Germinal center (tissue), 1 donor: Measurements from ENCODE around the gene ELP2.
"Not testable (repeated sequence)": the region's sequence is repeated elsewhere in the genome, so short reads cannot be mapped to it uniquely, and the experiment has no call there.

ENCODE experiments used
- DNase-seq: peaks from one replicate; pipeline ENCODE4 v3.0.0; 2012; ENCODE audit warnings: mixed read lengths, low spot score

The ELP2 gene

DNA sequence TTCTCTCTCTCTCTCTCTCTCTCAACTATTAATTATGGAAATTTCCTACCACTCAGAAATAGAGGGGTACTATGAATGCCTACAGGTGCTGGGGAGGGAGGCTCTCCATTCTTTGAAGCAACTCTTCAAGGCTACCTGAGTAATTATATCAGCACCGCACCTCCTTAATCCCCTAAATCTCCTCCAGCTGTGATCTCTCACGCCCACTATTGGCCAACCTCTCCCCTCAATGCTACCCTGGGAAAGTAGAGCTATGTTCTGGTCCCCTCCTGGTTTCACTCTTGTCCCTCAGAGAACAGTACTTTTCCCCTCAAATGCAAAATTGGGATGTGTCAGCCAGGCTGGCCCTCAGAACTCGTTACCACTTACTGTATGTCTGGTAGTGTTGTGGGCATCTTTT lies 59.2 kb downstream of the ELP2 start:
- no peak for DNase-seq

DNA sequence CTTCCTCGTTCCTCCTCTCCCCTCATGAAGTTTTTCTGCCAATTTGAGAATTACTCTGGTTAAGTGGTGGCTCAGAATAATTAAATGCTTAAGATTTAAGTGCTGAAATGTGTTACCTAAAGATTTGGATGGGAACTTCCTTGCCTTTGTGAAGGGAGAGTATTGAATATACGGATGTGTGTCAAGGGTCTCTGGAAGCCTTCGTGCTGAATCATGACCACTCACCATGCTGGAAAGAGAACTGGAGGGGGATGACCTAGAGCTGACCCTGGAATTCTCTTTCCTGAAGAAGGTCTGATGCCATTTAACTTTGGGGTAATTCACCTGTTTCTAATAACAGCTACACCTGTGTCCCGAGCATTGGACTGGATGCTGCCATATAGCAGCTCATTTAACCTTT lies 59.8 kb downstream of the ELP2 start:
- DNase-seq = no peak

DNA sequence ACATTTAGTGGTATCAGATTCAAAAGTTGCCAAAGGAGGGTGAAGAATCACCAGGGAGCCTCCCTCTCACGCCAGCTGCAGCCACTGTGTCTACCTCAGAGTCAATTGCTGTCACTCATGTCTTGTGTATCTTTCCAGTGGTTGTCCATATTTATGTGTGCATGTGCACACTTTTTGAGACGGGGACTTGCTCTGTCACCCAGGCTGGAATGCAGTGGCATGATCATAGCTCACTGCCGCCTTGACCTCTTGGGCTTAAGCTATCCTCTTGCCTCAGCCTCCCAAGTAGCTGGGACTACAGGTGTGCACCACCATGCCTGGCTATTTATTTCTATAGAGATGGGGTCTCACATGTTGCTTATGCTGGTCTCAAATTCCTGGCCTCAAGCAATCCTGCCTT lies 61.6 kb downstream of the ELP2 start:
- DNase-seq = no peak

DNA sequence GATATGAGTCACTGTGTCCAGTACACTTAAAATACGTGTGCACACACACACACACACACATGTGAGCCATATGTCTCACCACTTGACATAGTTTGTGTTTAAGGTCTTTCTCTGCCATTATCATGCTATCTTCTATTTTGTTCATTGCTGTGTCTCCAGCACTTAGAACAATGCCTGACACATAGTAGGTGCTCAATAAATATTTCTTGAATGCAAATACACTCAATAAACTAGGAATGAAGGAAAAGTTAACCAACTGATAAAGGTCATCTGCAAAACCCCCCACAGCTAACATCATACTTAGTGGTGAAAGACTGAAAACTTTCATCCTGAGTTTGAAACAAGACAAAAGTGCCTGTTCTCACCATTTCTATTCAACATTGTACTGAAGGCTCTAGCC lies 62.0 kb downstream of the ELP2 start:
- DNase-seq = no peak

DNA sequence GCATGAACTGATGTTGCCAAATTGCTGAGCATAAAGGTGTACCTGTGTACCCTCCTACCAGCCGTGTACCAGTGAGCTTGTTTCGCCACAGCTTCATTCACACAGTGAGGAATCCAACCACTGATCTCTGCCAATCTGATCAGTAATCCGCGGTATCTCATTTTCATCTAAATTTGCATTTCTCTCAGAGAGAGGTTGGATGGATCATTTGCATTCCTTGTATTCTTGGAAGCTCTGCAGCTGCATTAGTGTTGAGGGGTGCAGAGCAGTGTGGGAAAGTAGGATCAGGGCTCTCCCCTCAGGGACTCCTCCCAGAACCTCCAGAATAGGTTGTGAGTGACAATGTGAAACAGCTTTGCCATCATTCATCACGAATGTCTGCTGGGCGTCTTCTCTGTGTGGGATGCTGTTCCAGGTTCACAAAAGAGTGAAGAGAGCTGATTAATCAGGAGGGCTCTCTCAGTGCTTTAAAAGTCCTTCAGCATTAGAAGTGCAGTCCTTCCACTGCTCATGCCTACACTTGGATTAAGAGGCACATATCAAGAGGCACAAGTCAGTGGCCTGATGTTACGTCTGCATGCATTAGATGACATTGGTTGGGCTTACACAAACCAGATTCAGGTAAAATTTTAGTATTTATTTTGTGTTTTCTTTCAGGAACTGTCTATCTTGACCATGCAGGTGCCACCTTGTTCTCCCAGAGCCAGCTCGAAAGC lies 65.1 kb downstream of the ELP2 start:
- no peak for DNase-seq

DNA sequence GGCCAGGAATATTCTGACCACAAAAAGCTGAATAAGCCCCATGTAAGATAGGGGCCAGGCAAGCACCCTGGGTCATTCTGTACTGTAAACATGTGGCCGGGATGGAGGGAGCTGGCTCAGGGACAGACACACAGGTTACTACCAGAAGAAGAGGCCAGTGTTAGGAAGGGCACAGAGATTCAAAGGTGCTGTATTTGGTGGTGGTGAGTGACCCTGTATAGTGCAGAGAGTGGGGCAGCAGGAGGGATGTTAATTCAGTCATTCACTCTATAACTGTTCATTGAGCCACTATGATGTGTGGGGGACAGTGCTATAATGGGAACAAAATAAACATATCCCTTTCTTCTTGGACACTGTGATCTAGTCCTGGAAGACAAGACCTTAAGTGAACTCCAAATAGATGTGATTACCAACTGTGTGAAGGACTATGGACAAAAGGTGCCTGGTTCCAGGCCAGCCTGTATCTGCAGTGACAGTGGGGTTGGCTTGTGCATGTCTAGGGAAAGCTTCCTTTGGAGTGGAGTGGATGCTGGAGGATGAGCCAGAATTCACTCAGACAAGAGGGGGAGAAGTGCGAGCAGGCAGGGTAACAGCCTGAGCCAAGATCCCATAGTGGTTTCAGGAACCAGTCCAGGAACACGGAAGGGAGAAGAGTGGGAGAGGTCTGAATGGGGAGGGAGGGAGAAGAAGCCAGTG lies 65.9 kb downstream of the ELP2 start:
- DNase-seq = no peak

DNA sequence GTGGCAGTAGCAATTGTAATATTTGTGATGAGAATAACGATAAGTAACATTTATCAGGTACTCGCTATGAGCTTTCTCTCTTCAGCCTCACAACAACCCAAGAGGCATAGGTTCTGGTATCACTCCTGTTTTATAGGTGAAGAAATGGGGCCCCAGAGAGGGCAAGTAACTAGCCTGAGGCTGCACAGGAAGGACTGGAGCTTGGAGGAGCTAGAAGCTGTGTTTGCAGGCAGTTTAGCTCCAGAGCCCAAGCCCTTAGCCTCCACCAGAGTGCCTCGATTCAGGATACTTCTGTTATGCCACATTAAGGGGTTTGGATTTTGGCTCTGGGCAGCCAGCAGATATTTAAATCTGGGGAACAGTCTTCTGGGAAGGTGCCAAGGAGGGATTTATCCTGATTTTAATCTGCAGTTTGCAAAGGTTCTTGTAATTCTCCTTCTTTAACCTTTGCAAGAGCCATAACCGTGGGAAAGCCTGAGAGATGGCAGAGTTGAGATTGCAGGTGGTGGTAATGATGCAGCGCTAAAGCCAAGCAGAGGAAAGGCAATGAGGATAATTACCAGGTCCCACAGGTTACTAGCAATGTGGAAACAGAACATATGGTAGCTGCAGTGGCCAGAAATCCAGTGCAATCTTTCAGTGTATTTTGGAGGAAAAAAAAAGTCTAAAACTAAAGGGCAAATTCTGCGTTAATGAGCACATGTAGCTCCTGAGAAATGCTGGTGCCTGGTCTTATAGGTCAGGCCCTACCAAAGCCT lies 66.7 kb downstream of the ELP2 start:
- no peak for DNase-seq

DNA sequence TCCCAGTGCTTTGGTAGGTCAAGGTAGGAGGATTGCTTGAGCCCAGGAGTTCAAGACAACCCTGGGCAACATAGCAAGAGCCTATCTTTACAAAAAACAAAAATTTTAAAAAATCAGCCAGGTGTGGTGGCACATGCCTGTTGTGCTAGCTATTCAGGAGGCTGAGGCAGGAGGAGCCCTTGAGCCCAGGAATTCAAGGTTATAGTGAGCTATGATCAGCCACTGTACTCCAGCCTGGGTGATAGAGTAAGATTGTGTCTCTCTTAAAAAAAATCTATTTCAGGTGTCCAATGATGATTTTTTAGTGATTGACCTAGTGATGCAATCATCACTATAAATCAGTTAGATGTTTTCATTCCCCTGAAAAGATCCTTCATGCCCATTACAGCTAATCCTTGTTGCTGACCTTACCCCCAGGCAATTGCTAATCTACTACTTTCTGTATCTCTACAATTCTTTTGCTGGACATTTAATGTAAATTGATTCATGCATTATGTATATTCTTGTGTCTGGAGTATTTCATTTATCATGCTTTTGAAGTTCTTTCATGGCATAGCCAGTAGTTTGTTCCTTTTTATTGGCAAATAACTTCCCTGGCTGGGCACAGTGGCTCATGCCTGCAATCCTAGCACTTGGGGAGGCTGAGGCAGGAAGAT lies 67.9 kb downstream of the ELP2 start:
- DNase-seq = no peak

DNA sequence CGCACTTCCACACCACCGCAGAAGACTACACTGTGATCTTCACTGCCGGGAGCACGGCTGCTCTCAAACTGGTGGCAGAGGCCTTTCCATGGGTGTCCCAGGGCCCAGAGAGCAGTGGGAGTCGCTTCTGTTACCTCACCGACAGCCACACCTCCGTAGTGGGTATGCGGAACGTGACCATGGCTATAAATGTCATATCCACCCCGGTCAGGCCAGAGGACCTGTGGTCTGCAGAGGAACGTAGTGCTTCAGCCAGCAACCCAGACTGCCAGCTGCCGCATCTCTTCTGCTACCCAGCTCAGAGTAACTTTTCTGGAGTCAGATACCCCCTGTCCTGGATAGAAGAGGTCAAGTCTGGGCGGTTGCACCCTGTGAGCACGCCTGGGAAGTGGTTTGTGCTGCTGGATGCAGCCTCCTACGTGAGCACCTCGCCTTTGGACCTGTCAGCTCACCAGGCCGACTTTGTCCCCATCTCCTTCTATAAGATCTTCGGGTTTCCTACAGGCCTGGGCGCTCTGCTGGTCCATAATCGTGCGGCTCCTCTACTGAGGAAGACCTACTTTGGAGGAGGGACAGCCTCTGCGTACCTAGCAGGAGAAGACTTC lies 70.1 kb downstream of the ELP2 start:
- no peak for DNase-seq

DNA sequence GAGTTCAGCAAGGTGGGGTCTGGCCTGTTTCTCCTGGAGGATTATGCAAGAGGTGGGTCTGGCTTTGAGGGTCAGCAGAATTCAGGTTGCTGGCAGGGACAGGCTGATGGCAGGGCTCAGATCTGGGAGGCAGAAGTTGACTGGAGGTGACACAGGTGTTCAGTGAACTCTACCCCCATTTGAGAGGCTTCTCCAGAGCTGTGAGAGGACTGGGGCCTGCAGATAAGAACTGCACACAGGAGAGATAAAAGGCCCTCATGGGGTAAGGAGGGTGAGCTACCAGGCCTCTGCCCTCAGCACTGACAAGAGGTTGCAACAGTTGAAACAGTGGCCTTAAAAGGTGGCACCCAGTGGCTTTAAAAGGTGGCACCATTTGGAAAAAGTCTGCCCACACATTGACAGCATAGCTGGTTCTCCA lies 70.7 kb downstream of the ELP2 start:
- no peak for DNase-seq

DNA sequence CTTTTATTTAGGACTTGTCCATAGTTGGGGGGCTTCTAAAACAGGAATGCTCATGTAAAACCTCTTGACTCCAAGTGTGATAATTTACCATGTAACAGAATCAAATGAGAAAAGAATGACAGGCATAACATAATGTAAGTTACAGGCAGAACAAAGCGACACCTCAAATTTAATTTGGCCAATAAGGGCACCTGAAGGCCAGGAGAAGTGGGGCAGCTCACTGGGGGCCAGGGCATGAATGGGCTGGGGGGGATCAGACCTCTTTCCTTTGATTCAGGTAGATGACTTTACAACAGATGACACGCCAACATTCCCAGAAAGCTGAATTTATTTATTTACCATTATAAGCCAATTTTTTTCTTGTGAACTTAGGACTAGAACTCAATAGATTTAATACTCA lies 72.1 kb downstream of the ELP2 start:
- DNase-seq = no peak

DNA sequence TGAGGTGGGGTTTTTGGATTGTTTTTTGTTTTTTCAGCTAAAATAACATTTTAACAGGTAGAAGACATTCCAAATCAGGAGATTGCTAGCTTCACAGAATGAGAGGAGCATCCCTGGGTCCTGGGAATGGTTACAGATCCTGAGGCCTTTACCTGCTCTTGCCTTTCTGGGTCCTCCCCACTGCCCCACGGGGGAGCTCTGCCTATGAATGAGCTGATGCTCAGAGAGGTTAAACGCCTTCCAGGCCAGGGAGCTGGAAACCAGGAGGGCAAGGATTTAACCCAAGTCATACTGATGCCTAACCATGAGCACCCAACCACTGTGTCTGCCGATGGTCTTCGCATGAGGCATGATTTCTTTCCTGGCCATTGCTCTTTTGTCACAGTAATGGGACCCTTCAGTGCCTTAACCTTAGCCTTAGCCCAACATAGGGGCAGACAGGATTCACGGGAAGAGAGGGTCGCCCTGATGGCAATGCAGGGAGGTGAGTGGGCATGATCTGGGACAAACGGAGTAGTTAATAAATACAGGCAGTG lies 73.7 kb downstream of the ELP2 start:
- no peak for DNase-seq

DNA sequence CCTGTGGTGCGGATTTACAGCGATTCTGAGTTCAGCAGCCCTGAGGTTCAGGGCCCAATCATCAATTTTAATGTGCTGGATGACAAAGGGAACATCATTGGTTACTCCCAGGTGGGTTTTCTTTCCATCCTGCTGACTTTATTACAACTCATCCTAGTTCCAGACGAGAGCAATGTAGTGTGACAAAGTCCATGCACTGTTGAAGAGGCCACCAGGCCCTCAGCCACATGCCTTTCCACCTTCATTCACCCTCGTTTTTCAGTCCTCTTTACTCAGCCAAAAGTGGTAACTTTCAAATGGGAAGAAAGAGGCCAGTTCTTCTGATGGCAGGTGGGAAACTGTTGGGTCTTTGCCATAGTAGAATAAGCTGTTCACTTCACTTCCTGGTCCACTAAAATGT lies 75.5 kb downstream of the ELP2 start:
- no peak for DNase-seq

DNA sequence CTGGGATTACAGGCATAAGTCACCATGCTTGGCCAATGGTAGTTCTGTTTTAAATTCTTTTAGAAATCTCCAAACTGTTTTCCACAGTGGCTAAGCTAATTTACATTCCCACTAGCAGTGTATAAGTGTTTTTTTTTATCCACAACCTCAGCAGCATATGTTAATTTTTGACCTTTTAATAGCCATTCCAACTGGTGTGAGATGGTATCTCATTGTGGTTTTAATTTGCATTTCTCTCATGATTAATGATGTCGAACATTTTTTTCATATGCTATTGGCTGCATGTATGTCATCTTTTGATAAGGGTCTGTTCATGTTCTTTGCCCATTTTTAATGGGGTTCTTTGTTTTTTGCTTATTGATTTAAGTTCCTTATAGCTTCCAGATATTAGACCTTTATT lies 77.6 kb downstream of the ELP2 start:
- DNase-seq = no peak

DNA sequence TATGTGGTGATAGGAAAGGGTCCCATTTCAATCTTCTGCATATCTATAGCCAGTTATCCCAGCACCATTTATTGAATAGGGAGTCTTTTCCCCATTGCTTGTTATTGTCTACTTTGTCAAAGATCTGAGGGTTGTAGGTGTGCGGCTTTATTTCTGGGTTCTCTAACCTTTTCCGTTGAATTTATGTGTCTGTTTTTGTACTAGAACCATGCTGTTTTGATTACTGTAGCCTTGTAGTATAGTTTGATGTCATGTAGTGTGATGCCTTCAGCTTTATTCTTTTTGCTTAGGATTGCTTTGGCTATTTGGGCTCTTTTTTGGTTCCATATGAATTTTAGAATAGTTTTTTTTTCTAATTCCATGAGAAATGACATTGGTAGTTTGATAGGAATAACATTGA lies 78.3 kb downstream of the ELP2 start:
- not testable (repeated sequence) for DNase-seq

DNA sequence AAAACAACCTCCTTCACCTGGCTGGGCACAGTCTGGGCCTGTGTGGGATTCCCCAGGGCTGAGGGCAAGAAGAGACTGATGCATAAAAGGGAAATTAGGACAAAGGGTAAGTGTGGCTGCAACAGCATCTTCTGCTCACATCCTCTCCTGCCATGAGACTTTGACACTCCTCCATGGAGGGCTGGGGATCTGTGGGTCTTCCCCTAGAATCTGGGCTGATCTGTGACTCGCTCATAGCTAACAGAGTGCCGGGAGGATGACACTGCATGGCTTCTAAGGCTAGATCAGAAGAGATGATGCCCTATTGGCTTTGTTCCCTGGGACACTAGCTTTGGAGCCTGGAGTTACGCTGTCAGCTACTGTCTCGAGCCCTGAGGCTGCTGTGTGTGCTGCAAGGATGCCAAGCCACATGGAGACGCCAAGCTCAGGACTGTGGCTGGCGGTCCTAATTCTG lies 81.9 kb downstream of the ELP2 start:
- no peak for DNase-seq

DNA sequence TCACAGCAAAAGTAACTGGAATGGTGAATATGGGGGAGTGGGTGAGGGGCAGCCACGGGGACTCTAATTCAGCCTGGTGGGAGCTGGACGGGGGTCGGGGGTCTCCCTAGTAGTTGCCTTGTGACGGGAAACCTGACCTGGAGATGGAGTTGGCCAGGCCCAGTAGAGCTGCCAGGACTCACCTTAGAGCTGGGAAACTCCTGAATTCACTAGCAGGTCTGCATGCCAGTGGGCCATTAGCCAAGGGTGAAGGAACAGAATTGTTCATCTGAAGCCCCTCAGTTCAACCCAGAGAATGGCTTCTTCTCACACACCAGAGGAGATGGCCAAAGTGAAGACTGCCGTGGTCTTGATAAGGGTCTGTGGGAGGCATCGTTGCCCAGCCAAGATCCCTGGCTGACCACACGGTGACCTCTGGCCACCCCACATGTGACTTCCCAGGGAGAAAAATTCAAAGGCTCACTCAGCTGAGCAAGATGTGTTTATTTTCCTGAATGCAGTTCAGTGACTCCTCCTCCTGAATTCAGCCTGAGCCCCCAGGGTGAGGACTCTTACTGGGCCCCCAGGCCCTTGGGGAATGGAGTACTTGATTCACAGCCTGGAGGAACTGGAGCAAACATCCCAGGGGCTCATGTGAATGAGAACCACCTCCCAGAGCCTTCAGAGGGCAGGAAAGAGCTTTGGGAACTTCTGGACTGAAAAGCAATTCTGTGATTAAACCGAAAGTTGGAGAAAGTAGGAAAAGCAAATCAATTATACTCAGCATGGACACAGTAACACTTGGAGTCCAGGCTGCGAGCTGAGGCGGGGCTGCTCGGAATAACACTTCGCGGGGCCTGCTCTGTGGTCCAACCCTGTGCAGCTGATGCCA lies 82.8 kb downstream of the ELP2 start:
- no peak for DNase-seq

DNA sequence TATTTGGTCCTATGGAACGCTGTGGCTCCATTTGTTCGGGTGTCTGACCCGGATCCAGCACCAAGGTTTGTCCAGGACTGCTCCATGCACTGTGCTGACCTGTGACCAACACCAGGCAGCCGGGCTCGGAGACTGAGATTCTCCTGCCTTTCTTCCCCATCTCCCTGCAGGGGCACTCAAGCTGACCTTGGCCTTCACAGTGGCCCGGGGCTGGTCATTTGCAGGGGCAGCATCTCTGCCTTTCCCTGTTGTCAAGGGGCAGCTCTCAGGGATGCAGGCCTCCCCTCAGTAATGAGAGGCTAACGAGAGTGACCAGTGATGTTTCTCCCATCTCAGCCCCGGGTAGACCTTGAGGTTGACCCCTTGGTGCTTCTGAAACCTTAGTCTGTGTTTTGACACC lies 85.1 kb downstream of the ELP2 start:
- DNase-seq = no peak

DNA sequence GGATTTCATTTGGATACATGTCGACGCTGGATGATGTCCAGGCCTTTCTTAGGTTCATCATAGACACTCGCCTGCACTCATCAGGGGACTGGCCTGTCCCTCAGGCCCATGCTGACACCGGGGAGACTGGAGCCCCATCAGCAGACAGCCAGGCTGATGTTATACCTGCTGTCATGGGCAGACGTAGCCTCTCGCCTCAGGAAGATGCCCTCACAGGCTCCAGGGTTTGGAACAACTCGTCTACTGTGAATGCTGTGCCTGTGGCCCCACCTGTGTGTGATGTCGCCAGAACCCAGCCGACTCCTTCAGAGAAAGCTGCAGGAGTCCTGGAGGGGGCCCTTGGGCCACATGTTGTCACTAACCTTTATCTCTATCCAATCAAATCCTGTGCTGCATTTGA lies 85.9 kb downstream of the ELP2 start:
- no peak for DNase-seq

DNA sequence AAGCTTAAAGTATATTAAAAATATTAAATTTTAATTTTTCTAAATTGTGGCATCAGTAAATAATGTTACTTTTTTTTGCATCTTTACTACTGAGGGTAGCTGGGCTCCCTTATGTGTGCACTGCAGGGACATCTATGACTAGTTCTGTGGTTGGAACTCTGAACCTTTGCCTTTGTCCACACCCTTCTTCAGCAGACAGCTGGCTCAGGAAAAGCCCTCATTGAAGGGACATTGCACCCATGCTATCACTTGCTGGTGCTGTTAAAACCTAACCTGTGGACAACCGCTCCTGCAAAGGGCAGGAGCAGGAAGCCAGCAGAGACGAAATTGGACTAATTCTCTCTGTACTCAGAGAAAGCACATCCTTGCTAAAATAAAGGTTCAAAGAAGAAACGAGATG lies 87.6 kb downstream of the ELP2 start:
- no peak for DNase-seq

DNA sequence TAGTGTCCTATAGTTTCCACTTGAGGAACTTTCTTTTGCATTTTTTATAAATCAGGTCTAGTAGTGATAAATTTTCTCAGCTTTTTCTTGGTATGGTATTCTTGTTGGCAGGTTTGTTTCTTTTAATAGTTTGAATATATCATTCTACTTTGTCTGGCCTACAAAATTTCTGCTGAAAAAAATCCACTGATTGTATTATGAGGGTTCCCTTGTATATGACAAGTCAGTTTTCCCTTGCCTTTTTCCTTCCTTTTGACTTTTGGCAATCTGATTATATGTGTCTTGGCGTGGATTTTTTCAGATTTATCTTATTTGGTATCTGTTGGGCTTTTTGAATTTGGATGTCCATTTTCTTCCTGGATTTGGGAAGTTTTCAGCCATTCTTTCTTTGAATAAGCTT lies 99.5 kb downstream of the ELP2 start:
- no peak for DNase-seq
